Loucy (cell line): Measurements from ENCODE around the gene ZBTB48.

Experiments
- H2AFZ ChIP-seq: fragments of 200-600 bp; sonication (generic); 2 replicates; pipeline ENCODE4 v1.6.0; 2016; ENCODE audit warnings: antibody characterized with exemption, mild to moderate bottlenecking, low read length, moderate library complexity
- H3F3A ChIP-seq: fragments of 200-600 bp; 2 replicates; pipeline ENCODE4 v1.6.0; 2016; ENCODE audit warnings: antibody characterized with exemption, low read depth, mild to moderate bottlenecking
- H3K27me3 ChIP-seq: fragments of 200-600 bp; sonication (generic); 2 replicates; pipeline ENCODE4 v1.6.1; 2014; ENCODE audit warnings: low read length, mild to moderate bottlenecking; ENCODE audit not compliant: insufficient read depth, poor library complexity, severe bottlenecking
- H3K36me3 ChIP-seq: fragments of 200-600 bp; sonication (generic); 2 replicates; pipeline ENCODE4 v1.6.1; 2016; ENCODE audit warnings: low read length; ENCODE audit not compliant: insufficient read depth
- H3K4me1 ChIP-seq: fragments of 200-600 bp; sonication (generic); 2 replicates; pipeline ENCODE4 v1.5.1; 2014; ENCODE audit warnings: low read length, mild to moderate bottlenecking; ENCODE audit not compliant: insufficient read depth, poor library complexity, severe bottlenecking
- H3K4me2 ChIP-seq: fragments of 200-600 bp; sonication (generic); 2 replicates; pipeline ENCODE4 v1.6.0; 2014; ENCODE audit warnings: antibody characterized with exemption, low read length, low read depth, mild to moderate bottlenecking; ENCODE audit not compliant: poor library complexity, severe bottlenecking
- H3K4me3 ChIP-seq: fragments of 200-600 bp; sonication (generic); 2 replicates; pipeline ENCODE4 v1.5.1; 2014; ENCODE audit warnings: low read length, mild to moderate bottlenecking, mixed read lengths; ENCODE audit not compliant: poor library complexity, severe bottlenecking
- H3K79me2 ChIP-seq: fragments of 200-600 bp; sonication (generic); 2 replicates; pipeline ENCODE4 v1.6.1; 2014; ENCODE audit warnings: low read length; ENCODE audit not compliant: insufficient read depth
- H3K9ac ChIP-seq: fragments of 200-600 bp; sonication (generic); 2 replicates; pipeline ENCODE4 v1.6.0; 2014; ENCODE audit warnings: mild to moderate bottlenecking, low read depth, low read length, moderate library complexity; ENCODE audit not compliant: poor library complexity, severe bottlenecking
- H3K9me2 ChIP-seq: fragments of 200-600 bp; sonication (generic); replicated peaks from 2 replicates; pipeline ENCODE4 v1.6.1; 2016; ENCODE audit warnings: low read depth, low read length, mixed read lengths
- H3K9me3 ChIP-seq: fragments of 200-600 bp; sonication (generic); 2 replicates; pipeline ENCODE4 v1.6.1; 2014; ENCODE audit warnings: mild to moderate bottlenecking, antibody characterized with exemption, low read length, low read depth; ENCODE audit not compliant: insufficient read depth
- H4K20me1 ChIP-seq: fragments of 200-600 bp; sonication (generic); 2 replicates; pipeline ENCODE4 v1.6.0; 2014; ENCODE audit warnings: antibody characterized with exemption, low read length, mild to moderate bottlenecking; ENCODE audit not compliant: insufficient read depth, poor library complexity, severe bottlenecking
- EZH2phosphoT487 ChIP-seq: fragments of 200-600 bp; IDR thresholded peaks from 2 replicates; pipeline ENCODE4 v1.6.1; 2018; ENCODE audit warnings: antibody characterized with exemption, mild to moderate bottlenecking, moderate library complexity, borderline replicate concordance
- TF ChIP-seq, protein P1 (sequence below): fragments of 200-600 bp; sonication (generic); conservative IDR thresholded peaks from 2 replicates; pipeline ENCODE4 v1.5.1; 2014; ENCODE audit warnings: mild to moderate bottlenecking, antibody characterized with exemption, low read length

Gene ZBTB48

DNA sequence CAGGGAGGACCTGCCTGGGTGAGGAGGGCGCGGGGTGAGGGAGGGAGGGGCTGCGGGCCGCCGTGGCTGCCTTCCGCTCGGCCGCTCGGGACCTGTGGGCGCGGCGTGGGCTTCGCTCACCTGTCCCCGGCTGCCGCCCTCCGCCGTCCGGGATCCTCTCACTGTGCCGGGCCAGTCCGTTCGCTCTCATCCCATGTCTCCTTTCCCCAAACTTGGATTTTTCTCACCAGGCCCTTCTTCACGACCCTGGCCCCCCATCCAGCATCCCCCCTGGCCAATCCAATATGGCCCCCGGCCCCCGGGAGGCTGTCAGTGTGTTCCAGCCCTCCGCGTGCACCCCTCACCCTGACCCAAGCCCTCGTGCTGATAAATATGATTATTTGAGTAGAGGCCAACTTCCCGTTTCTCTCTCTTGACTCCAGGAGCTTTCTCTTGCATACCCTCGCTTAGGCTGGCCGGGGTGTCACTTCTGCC lies 362 bp downstream of the ZBTB48 start:
- H3K36me3 ChIP-seq, result no peaks in the 10 kb centered on the region
- H3K79me2 ChIP-seq, result peaks cover 26% of the 10 kb centered on the region
- H3K4me3 ChIP-seq, result peak overlapping the region; percentile 83
- no peaks in the 10 kb centered on the region for H3K9me2 ChIP-seq
- H2AFZ ChIP-seq, result peak overlapping the region; percentile 61
- TF ChIP-seq EZH2phosphoT487, result no peak
- TF ChIP-seq, protein P1, sequence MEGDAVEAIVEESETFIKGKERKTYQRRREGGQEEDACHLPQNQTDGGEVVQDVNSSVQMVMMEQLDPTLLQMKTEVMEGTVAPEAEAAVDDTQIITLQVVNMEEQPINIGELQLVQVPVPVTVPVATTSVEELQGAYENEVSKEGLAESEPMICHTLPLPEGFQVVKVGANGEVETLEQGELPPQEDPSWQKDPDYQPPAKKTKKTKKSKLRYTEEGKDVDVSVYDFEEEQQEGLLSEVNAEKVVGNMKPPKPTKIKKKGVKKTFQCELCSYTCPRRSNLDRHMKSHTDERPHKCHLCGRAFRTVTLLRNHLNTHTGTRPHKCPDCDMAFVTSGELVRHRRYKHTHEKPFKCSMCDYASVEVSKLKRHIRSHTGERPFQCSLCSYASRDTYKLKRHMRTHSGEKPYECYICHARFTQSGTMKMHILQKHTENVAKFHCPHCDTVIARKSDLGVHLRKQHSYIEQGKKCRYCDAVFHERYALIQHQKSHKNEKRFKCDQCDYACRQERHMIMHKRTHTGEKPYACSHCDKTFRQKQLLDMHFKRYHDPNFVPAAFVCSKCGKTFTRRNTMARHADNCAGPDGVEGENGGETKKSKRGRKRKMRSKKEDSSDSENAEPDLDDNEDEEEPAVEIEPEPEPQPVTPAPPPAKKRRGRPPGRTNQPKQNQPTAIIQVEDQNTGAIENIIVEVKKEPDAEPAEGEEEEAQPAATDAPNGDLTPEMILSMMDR, result no peak
- H3K4me2 ChIP-seq, result peak overlapping the region; percentile 88
- H3K9me3 ChIP-seq, result no peaks in the 10 kb centered on the region
- H4K20me1 ChIP-seq, result peaks cover 20% of the 10 kb centered on the region
- no peaks in the 10 kb centered on the region for H3K27me3 ChIP-seq
- peaks cover 17% of the 10 kb centered on the region for H3K4me1 ChIP-seq
- peak overlapping the region; percentile 77 for H3K9ac ChIP-seq
- H3F3A ChIP-seq, result no peaks in the 10 kb centered on the region

DNA sequence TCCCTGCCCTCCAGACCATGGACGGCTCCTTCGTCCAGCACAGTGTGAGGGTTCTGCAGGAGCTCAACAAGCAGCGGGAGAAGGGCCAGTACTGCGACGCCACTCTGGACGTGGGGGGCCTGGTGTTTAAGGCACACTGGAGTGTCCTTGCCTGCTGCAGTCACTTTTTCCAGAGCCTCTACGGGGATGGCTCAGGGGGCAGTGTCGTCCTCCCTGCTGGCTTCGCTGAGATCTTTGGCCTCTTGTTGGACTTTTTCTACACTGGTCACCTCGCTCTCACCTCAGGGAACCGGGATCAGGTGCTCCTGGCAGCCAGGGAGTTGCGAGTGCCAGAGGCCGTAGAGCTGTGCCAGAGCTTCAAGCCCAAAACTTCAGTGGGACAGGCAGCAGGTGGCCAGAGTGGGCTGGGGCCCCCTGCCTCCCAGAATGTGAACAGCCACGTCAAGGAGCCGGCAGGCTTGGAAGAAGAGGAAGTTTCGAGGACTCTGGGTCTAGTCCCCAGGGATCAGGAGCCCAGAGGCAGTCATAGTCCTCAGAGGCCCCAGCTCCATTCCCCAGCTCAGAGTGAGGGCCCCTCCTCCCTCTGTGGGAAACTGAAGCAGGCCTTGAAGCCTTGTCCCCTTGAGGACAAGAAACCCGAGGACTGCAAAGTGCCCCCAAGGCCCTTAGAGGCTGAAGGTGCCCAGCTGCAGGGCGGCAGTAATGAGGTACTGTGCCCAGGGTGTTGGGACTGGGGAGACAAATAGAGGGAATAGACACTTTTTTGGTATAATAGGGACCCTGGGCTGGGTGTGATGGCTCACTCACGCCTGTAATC lies 1.0 kb downstream of the ZBTB48 start:
- H3K4me3 ChIP-seq, result peak overlapping the region; percentile 83
- peaks cover 17% of the 10 kb centered on the region for H3K4me1 ChIP-seq
- H3K4me2 ChIP-seq, result peak overlapping the region; percentile 88
- peaks cover 20% of the 10 kb centered on the region for H4K20me1 ChIP-seq
- H2AFZ ChIP-seq, result no peak overlapping the region
- no peaks in the 10 kb centered on the region for H3K36me3 ChIP-seq
- H3K79me2 ChIP-seq, result peaks cover 26% of the 10 kb centered on the region
- no peaks in the 10 kb centered on the region for H3K9me2 ChIP-seq
- H3K27me3 ChIP-seq, result no peaks in the 10 kb centered on the region
- no peaks in the 10 kb centered on the region for H3F3A ChIP-seq
- peak overlapping the region; percentile 77 for H3K9ac ChIP-seq
- H3K9me3 ChIP-seq, result no peaks in the 10 kb centered on the region
- TF ChIP-seq, protein P1, result no peak; the same call in 1 of the 2 replicates
- TF ChIP-seq EZH2phosphoT487, result no peak

DNA sequence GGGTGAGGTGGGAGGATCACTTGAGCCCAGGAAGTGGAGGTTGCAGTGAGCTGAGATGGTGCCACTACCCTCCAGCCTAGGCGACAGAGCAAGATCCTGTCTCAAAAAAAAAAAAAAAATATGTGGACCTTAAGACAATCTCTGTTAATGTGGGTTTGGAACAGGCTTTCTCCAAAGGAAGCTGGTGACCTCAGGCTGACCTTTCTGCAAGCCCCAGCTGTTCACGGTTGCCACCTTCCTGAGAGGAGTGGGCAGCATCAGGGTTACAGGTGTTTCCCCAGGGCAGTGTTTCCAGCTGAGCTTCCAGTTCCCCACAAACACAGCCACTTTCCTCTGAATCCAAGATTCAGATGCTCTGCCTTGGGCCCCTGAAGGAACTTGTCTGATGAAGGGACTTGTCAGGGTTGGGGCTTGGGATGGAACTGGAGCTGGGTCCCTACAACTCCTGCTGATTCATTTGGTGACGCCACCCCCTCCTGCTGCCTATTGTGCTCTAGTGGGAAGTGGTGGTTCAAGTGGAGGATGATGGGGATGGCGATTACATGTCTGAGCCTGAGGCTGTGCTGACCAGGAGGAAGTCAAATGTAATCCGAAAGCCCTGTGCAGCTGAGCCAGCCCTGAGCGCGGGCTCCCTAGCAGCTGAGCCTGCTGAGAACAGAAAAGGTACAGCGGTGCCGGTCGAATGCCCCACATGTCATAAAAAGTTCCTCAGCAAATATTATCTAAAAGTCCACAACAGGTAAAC lies 1.9 kb downstream of the ZBTB48 start:
- Histone ChIP-seq H4K20me1 (peaks cover 20% of the 10 kb centered on the region), H2AFZ (no peak overlapping the region), H3K36me3 (no peaks in the 10 kb centered on the region), H3K9me2 (no peaks in the 10 kb centered on the region), H3K9ac (peak overlapping the region; percentile 44), H3F3A (no peaks in the 10 kb centered on the region), H3K9me3 (no peaks in the 10 kb centered on the region), H3K27me3 (no peaks in the 10 kb centered on the region), H3K4me1 (peaks cover 17% of the 10 kb centered on the region), H3K4me3 (peak overlapping the region; percentile 83), H3K79me2 (peaks cover 26% of the 10 kb centered on the region), H3K4me2 (peak overlapping the region; percentile 88)
- TF ChIP-seq EZH2phosphoT487, result no peak
- TF ChIP-seq, protein P1, result no peak
